ENCODE data around the gene FYCO1. TPM values are rescaled to one million over a fixed set of nuclear protein-coding genes. Genes with fewer than 3 reads are reported as not detected.

Gene FYCO1
- total RNA-seq, 1 donor from 2014 or later = 8.3 TPM

DNA sequence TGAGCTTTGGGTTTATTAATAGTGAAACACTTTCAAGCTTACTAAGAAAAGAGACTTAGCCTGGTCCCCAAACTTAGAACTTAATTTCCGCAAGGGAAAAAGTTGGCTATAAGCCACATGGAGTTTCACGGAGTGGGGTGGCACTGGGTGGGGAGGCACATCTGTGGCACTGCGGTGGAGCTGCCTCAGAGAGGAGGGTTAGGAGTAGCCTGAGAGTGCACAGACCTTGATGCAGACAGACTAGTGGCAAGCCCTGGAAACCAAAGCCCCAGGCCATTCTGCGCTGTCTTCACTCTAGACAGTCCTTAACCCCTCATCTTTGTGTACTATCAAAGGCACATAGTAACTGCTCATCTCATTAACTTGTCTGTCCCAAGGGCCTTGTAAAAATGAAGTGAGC lies 30.4 kb downstream of the FYCO1 start:
- no peak for DNase-seq (ENCODE audit: low read depth in 2 of 2)

DNA sequence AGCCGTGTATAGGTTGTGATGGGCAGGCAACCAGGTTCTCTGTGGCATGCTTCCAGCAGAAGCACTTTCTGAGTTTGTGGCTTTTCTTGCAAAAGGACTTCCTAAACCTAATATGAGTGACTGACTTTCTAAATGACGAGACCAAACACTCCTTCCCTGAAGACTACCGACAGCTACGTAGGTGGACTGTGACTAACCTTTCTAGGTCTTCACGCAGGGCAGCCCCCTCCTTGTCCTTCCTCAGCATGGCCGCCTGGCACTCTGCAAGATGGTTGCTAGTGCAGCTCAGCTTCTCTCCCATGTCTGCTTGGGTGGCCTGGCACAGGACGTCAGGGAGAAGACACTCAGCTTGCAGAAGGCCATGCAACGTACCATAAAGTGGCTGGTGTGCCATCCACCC lies 31.5 kb downstream of the FYCO1 start:
- DNase-seq (ENCODE audit: low read depth in 2 of 2) = no peak

DNA sequence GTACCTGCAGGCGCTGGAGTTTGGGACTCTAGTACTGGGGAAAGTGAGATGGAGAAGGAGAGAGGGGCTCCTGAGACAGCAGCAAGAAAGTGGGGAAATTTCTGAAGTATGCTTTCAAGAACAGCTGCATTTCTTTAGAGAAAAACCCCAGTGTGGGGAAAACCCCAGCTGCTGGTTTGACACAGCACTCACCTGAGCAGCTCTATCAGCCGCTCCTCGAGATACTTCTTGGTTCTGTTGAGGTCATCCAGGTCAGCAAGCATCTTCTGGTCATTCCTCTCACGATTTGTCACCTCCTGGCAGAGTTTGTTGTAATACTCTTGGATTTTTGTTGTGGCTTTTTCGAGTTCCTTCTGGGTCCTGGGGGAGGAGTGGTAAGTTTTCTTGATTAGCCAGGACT lies 33.6 kb downstream of the FYCO1 start:
- DNase-seq (ENCODE audit: low read depth in 2 of 2) = no peak

DNA sequence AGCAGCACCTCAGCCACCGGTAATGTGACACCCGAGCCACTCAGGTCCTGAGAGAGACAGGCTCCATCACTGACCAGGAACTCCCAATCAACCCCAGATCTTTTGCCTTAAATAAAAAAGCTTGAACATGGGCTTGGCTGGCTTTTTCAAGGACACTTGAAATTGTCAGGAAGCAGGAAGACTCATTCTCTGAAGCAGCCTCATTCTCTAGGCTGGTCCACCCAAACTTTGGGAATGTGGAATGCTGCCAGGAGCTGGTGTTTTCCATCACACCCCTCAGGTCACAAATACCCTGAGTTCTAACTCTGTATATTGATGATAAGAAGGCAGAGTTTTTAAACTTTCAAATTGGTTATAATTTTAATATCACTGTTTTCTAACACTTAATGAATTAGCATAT lies 35.3 kb downstream of the FYCO1 start:
- no peak for DNase-seq (ENCODE audit: low read depth in 2 of 2)

GRCh38 chr3:45959201-45959600 lies 36.4 kb downstream of the FYCO1 start:
- DNase-seq (ENCODE audit: low read depth in 2 of 2) = no peak

GRCh38 chr3:45958321-45958791 lies 37.3 kb downstream of the FYCO1 start:
- DNase-seq (ENCODE audit: low read depth in 2 of 2) = no peak

GRCh38 chr3:45957586-45957985 lies 38.0 kb downstream of the FYCO1 start:
- no peak for DNase-seq (ENCODE audit: low read depth in 2 of 2)

DNA sequence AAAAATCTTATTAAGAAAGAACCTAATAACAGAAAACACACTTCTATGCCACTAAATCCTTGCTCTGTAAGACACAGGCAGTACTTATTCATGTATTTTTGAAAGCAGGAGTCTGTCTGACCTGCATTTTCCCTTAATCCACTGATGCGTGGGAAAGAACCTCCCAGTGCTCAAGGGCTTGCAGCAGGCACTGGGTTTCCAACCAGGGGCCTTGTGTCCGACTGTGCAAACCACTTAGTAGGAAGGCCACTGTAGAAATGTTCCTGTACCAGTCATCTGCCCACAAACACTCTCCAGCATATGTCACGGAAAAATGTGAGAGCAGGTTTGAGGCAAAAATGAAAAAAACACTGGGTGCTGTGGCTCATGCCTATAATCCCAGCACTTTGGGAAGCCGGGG lies 39.9 kb downstream of the FYCO1 start:
- no peak for DNase-seq (ENCODE audit: low read depth in 2 of 2)

DNA sequence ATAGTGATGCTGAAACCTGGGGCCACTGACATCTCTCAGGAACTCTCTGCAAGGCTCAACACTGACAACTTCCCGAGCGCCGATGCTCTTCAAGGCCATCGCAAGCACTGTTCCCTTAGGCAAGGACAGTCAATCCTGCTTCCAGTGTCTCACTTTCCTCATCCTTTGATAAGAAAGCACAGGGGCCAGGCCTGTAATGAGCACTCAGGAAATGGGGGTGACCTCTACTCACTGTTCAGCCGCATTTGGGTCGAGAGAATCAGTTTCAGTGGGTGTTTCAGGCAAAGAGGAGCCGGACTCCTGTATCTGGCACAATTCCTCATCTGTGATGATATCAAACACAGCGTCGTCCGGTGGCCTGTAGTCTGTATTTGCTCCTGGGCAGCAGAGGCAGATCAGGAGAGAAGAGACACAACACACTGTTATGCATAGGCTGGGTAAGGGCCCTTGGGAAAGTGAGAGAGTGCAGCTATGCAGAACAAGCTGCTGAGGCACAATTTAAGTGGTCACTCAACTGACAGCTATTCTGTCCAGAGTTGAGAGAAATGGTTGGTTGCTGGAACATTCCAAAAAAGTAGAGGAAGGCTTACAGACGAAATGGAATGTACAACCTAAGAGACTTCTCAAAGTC lies 40.5 kb downstream of the FYCO1 start:
- DNase-seq (ENCODE audit: low read depth in 2 of 2) = no peak

DNA sequence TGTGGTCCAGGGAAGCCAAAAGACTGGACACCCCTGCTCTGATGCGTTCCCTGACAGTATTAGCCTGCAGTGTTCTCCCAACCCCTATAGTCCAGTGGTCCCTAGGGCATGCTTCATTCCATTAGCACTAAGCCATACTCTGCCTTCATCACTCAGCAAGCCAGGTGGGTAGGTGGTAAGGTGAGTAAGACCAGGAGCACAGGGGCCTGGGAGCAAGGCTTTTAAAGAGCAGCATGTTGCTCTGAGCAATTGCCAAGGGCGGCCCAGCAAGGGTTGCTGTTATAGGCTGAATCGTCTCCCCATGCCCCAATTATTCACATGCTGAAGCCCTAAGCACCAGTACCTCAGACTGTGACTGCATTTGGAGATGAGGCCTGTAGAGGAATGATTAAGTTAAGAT lies 41.3 kb downstream of the FYCO1 start:
- DNase-seq (ENCODE audit: low read depth in 2 of 2) = no peak

DNA sequence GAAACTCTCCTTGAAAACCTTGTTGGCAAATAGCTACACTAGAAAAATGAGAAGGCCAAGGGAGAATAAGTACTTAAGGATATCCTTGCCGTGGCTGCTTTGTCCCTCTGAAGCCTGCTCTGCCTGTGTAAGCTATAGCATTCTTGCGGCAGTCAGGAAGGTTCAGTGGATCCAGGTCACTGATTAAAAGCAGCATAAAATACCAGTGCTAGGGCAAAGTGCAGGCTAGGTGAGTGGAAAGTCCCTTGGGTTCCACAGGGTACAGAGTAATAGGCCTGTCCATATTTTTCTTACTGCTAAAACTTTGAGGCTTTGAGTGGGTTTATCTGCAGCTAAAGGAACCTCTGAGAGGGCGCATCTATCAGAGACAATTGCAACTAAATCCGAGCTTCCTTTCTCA lies 42.1 kb downstream of the FYCO1 start:
- DNase-seq (ENCODE audit: low read depth in 2 of 2) = no peak

- DNase-seq (ENCODE audit: low read depth in 2 of 2) = no peak
Measured at GRCh38 chr3:45952456-45952855, 43.2 kb downstream of the FYCO1 start.

GRCh38 chr3:45951946-45952345 lies 43.7 kb downstream of the FYCO1 start:
- DNase-seq (ENCODE audit: low read depth in 2 of 2) = no peak

DNA sequence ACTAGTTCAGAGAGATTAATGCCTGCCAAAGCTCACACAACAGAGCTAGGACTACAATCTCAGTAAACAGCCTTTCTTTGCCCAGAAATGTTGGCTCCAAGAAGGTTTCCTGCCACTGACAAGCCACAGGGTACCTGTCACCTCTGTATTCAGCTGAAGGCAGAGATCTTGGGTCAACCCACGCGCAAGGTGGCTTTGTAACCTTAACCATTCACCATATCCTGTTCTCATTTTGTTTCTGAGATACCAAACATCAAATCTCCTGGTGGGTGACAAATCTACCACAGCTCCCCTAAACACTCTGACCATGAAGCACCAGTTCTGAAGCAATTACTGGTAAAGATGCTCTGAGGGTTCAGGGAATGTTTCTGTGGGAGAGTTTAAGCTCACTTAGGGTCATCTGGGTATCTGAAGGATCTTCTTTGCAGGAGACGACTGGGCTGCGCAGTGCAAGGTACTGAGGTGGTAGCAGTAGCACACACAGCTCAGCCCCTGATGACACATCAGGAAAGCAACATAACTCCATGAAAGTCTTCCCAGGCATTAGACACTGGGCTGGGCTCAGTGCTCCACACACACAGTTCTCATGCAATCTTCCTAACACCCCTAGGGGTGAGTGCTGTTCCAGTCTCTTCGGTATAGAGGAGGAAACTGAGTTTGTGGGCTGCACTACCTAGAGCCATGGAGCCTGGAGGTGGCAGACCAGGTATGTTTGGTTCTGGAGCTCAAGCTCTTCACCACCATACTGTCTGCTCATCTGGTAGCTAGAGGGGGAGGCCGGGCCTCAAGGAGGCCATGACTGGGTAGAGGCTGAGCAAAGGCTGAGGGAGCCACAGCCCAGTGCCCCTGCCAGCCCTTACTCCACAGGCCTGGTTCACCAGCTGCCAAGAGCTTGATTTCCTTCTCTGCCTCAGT lies 44.7 kb downstream of the FYCO1 start:
- DNase-seq (ENCODE audit: low read depth in 2 of 2) = no peak

DNA sequence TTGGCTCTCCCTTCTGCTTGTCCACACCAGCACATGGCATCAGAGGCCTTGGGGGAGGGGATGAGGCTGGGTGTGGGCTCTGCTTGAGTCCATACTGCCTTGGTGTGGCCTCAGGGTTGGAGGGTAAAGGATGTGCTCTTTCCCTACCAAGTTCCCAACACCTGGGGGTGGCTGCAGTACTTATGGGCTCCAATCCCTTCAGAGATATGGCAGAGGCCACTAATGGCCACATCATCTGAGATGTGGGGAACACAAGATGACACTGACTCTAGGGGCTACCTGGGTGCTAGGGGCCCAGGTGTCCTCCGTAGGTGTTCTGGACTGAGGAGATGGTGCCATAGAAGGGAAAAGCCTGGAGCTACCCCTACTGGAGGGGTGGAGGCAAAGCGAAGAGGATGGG lies 45.5 kb downstream of the FYCO1 start:
- DNase-seq (ENCODE audit: low read depth in 2 of 2) = no peak

- no peak for DNase-seq (ENCODE audit: low read depth in 2 of 2)
Measured at GRCh38 chr3:45949432-45949831, 46.2 kb downstream of the FYCO1 start.

DNA sequence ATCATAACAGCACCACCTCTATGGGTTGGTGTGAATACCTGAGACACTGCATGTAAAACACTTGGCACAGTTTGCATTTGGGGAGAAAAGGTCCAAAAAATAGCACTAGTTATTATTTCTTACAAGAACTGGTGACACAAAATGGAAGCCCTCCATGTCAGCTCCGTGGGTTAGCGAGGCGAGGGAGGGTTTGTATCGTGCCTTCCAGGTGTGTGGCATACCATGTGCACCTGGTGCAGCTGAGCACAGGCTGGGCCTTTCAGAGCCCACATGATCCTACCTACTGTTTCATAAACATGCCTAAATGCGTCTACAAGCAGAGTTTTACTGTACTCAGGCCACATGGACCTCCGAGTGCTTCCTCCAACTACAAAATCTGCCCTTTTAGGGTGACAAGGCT lies 46.7 kb downstream of the FYCO1 start:
- no peak for DNase-seq (ENCODE audit: low read depth in 2 of 2)

GRCh38 chr3:45948311-45948781 lies 47.3 kb downstream of the FYCO1 start:
- DNase-seq (ENCODE audit: low read depth in 2 of 2) = no peak

- DNase-seq (ENCODE audit: low read depth in 2 of 2) = no peak
Measured at GRCh38 chr3:45947361-45947760, 48.3 kb downstream of the FYCO1 start.

- DNase-seq (ENCODE audit: low read depth in 2 of 2) = no peak
Measured at GRCh38 chr3:45946875-45947274, 48.7 kb downstream of the FYCO1 start.

GRCh38 chr3:45946307-45946706 lies 49.3 kb downstream of the FYCO1 start:
- no peak for DNase-seq (ENCODE audit: low read depth in 2 of 2)

DNA sequence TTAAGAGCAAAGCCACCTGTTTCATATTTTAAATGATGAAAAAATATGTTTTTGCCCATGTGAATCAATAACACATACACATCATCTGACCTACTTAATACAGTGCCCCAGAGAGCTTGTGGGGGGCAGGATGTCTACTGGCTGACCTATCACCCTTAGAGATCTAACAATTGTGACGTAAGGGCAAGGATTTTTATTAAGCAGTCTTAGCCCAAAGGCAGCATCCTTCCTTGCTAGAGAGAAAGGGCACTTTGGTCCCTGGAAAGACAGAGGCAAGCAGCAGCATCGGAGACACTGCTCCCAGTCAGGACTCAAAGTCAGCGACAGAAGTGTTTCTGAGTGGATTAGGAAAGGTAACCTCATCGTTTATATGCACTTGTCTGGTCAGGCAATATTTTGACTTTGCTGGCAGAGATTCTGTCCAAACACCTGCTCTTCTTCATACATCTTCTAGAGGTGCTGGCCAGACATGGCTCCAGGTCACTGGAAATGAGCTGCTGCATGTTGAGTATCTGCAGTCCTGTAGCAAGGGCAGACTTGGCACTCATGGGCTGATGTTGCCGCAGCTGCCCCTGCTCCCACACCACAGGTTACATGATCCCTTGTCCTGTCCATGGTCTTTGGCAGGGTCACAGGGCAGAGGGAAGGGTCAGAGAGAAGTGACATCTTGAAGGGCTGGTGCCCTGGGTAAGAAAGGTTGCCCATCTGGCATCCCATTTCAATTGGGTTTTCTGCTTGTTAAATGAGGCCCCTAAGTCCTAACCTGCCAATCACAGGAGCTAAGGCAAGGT lies 50.6 kb downstream of the FYCO1 start:
- DNase-seq (ENCODE audit: low read depth in 2 of 2) = no peak

Measured in dermis microvascular lymphatic vessel endothelial cell (primary cell).